CD1c-positive myeloid dendritic cell (primary cell): ENCODE measurements around the gene FGF12.

ENCODE experiments used
- DNase-seq: peaks from one replicate; pipeline ENCODE4 v3.0.0-alpha.2; 2016; ENCODE audit errors: extremely low spot score

FGF12 gene

GRCh38 chr3:192186498-192186897, 540.8 kb downstream of the FGF12 start:
- no peak for DNase-seq

DNA sequence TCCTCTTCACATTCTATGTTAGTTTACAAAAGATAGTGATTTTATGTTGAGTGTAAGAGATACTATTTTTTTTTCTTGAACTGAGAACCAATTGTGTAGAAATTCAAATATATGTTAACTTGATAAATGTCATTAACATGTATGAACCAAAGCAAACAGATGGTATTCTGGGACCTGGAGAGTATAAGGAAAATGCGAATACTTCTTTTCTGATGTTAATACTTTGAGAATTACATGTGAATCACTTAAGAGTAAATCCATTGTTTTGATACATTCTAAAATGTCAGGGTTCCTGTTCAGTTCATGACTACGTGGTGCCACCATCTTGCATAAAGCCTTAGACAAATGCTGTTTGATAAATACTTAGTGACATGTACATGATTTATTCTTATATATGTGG, 541.3 kb downstream of the FGF12 start:
- no peak for DNase-seq

DNA sequence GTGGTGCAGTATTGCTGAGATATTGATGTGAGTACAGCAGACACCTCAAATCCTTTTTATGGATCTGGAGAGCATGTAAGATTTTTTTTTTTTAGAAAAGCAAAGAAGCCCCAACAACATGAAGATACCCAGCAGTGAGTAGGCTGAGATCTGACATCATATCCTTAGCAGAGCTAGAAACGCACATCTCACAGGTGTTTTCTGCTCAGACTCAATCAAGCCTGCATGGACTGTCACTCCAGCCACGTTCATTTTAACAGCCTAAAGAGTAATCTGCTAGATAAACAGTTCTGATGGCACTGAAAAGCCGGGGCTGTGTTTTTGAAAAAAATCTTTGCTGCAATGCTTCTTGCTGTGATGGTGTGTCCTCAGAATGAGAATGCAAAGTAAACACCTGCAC, 544.2 kb downstream of the FGF12 start:
- DNase-seq, result no peak

- no peak for DNase-seq
These were observed 546.2 kb downstream of the FGF12 start for GRCh38 chr3:192181151-192181550.

DNA sequence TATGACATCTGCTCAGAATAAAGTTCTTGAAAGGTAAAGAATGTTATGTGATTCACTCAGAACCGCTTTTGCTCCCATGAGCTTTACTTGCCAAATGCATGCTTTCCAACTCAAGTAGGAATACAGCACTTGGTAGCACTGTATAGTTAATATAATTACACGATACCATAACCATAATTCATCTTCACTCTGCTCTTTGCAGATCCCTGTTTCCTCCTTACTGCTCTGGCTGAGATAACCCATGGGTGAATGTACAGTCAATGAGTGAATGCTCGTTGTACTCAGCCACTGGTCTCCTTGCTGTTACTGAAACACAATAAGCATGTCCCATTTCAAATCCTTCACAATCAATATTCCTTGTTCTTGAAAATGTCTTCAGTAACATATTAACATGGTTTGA, 550.0 kb downstream of the FGF12 start:
- no peak for DNase-seq

GRCh38 chr3:192174283-192174682, 553.1 kb downstream of the FGF12 start:
- no peak for DNase-seq

- no peak for DNase-seq
These were observed 556.1 kb downstream of the FGF12 start for GRCh38 chr3:192171213-192171612.

DNA sequence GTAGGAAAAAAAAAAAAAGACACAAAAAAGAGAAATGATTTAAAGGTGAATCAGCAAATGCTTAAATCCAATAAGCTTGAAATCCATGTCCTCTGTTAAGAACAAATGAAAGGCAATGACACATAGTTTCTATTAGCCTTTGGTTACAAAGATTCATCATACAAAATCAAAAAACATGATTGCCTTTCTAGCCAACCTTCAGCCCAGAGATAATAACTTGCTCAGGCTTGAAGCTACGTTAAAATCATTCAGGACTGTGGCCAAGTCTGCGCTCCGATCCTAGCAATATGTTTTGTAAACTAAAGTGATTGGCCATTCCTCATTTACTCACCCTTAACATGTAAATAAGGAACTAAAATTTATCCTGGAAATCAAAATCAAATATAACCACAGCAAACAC, 556.7 kb downstream of the FGF12 start:
- DNase-seq, result no peak

GRCh38 chr3:192170031-192170430, 557.3 kb downstream of the FGF12 start:
- no peak for DNase-seq

GRCh38 chr3:192169332-192169915, 557.9 kb downstream of the FGF12 start:
- no peak for DNase-seq

DNA sequence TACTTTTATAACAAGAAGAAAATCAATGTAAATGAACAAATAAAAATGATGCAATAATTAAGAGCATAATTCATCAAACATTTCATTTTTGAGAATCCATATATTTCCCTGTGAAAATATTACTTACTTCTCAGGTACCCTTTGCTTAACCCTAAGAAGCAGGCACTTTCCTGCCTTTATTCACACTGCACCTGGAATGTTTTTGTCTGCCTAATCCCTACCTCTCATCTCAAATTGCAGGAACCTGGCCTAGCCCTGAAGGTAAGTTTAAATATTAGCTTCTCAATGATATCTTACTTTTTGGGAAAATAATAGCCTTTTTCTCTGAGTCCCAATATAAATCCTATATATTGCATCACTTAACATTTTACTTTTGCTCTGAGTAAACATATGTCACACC, 559.1 kb downstream of the FGF12 start:
- DNase-seq, result no peak

- no peak for DNase-seq
These were observed 561.8 kb downstream of the FGF12 start for GRCh38 chr3:192165552-192165951.

DNA sequence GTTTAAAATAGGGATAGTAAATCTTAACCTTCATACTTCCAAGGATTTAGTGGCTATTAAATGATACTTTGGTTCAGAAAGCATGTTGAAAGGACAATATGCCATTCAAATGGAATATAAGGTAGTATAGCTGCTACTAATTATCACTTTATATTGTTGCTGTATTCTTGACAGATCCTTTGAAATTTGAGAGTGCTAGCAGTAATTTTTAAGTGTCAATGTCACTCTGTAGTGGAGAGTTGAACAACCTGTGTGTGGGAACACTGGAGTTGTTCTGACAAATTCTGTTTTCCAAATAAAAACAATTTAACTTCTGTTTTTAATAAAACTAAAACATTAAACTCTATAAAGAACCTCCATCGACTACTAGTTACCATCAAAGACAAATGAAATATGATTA, 565.7 kb downstream of the FGF12 start:
- DNase-seq, result no peak

GRCh38 chr3:192156382-192156781, 571.0 kb downstream of the FGF12 start:
- no peak for DNase-seq

DNA sequence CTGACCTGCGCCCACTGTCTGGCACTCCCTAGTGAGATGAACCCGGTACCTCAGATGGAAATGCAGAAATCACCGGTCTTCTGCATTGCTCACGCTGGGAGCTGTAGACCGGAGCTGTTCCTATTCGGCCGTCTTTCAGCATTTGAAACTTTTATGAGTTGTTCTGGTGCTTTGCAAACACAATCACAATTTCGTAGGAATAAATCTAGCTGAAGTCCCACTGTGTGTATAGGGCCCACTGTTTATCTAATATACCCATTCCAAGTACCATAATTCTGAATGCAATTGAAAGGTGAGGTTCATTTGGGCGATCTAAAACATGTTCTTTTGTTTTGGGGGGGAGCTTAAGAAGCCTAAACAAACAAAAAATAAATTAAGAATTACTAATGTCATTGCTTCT, 572.1 kb downstream of the FGF12 start:
- DNase-seq, result no peak

DNA sequence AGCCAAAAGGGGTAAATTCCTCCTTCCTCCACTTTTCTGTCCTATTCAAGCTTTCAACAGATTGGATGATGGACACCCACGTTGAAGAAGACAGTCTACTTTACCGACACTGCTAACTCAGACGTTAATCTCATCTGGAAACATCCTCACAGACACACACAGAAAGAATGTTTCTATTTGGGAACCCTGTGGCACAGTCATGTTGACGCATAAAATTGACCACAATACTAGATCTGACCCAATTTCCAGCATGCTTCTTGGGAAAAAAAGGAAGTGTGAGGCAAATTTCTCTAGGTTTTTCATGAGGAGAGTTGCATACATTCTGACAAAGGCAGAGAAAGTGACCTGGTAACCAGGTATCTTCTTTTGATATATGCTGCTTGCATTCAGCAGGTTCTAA, 594.1 kb downstream of the FGF12 start:
- DNase-seq, result no peak

DNA sequence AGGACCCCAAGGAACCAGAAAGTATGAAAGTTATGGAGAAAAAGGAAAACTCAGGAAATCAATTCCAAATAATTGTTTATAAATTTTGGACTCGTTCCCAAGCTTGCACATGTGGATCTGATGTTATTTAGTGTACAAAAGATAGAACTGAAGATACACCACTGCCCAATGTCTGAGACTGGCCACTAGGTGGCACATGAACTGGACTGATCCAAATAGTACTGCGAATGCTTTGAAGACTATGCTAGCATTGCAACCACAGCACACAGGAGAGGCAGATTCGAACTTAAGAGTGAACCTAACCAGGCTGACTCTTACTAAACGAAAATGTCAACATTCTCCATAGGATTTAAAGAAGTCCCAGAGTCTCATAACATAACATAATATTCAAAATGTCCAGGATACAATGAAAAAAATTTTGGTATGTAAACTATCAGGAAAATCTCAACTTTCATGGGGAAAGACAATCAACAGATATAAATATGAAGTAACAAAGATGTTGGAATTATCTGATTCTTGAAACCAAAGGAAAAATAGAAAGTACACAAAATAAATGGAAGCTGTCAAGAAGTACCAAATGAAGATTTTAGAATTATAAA, 596.7 kb downstream of the FGF12 start:
- peak; percentile 8 for DNase-seq

DNA sequence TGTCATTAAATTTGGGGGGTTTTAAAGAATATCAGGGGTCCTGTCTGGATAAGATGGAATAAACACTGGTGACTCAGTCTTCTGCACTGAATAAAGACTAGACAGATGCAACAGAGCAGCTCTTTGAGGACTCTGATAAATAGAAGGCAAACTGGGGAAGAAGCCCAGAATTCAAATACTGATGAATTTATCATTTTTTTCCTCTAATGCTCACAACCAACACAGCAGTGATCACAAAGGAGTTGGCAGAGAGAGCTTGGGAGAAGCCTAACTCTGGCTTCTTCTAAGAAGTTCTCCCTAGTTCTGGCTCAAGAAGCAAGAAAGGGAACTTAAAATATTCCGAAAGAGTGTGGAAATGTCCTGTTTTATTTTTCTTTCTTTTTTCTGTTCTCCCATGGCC, 597.8 kb downstream of the FGF12 start:
- DNase-seq, result no peak

DNA sequence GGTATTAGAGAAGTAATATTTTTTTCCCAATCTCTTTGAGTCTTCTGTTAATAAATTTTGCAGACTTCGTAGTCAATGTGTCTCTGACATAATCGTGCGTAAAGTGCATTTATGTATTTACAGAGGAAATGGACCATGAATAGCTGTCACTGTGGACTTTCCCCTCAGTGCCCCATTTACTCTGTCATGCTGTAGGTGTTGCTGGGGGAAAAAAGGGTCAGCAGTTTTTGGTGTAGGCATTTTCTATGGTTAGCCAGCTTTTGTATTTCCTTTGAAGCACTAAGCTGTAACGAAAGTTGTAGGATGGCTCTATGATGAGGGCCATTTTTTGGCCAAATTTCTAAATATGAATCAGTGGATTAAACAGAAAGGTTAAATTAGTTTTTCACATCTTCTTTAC, 598.4 kb downstream of the FGF12 start:
- DNase-seq, result no peak

- DNase-seq, result no peak
These were observed 599.3 kb downstream of the FGF12 start for GRCh38 chr3:192128060-192128459.

- DNase-seq, result no peak
These were observed 604.3 kb downstream of the FGF12 start for GRCh38 chr3:192122832-192123594.

GRCh38 chr3:192121923-192122322, 605.4 kb downstream of the FGF12 start:
- DNase-seq, result no peak

- DNase-seq, result no peak
These were observed 618.5 kb downstream of the FGF12 start for GRCh38 chr3:192108820-192109219.
